Globus pallidus (tissue), 1 donor: ENCODE data around the gene KIFC3.
A peak's percentile ranks its signal among the peaks of the same experiment; 100 is the strongest.
"Not testable (repeated sequence)": the region's sequence is repeated elsewhere in the genome, so short reads cannot be mapped to it uniquely, and the experiment has no call there.

Experiments used
- DNase-seq: peaks from one replicate; pipeline ENCODE4 v3.0.0-alpha.2; 2015; ENCODE audit warnings: low spot score

KIFC3 gene

DNA sequence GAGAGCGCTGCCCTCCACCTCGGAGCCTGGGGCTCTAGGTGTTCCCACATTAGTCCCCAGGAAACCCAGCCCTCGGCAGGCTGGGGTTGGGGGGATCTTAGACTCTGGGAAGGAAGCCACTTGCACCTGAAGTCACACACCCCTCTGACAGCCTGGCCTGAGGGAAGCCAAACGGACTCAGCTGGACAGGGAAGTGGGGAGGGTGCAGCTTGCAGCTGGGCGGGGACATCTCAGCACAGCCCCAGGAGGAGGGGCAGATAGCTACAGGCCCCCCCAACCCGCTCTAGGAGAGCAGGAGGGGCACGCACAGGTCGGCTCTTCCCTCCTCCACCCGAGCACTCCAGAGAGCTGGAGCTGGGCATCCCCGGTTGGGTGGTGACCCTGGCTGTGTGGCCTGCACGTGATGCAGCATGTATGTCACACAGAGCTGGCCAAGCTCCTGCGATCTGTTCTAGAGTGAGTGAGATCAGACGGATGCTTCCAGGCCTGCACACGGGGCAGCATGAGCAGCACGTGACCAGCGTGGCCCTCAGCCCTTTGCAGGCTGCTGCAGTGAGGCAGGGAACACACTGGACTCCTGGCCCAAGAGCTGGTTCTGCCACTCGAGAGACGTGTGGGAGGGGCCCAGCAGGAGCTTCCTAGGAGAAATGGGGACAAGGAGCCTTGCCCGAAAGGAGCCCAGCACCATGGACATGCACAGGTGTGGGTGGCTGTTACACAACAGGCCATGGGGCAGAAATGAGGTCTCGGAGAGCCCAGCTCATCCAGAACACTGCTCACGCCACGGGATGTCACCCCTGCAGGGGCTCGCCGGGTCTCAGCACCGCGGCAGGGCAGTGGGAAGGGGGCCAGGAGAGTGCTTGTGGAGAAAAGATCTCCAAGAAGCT is 15.4 kb downstream of the KIFC3 start:
- DNase-seq, result peak; percentile 72

- no peak for DNase-seq
These were observed 16.4 kb downstream of the KIFC3 start for GRCh38 chr16:57785924-57786323.

DNA sequence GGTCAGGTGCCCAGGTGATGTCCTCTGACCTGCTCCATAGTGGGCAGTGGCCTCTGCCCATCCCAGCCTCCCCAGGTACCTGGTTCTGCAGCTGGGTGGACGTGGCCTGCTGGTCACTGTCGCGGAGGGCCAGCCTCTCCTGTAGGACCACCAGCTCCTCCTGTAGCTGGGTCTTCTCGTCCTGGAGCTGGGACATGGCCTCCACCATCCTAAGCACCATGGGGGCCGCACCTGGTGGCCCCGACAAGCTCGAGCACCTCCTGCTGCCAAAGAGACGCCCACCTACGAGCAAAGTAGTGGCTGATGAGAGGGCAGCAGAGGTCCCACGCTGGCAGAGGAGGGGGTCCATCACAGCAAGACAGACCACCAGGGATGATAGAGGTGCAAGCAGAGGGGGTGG is 16.9 kb downstream of the KIFC3 start:
- no peak for DNase-seq

GRCh38 chr16:57784334-57784733 is 18.0 kb downstream of the KIFC3 start:
- no peak for DNase-seq

GRCh38 chr16:57783883-57784282 is 18.4 kb downstream of the KIFC3 start:
- no peak for DNase-seq

DNA sequence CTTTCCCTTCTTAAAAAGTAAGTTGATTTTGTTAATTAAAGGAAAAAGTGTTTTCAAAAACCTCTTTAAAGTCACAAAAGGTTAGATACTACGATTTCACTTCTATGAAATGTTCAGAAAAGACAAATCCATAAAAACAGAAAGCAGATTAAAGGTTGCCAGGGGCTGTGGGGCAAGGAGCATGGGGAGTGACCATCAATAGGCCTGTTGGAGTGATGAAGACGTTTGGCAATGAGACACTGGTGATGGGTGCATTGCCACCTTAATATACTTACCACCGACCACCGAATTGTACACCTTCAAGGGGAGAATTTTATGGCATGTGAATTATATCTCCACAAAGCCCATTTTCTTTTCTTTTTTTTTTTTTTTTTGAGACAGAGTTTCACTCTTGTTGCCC is 19.2 kb downstream of the KIFC3 start:
- DNase-seq, result no peak

- DNase-seq, result not testable (repeated sequence)
These were observed 19.7 kb downstream of the KIFC3 start for GRCh38 chr16:57782607-57783055.

DNA sequence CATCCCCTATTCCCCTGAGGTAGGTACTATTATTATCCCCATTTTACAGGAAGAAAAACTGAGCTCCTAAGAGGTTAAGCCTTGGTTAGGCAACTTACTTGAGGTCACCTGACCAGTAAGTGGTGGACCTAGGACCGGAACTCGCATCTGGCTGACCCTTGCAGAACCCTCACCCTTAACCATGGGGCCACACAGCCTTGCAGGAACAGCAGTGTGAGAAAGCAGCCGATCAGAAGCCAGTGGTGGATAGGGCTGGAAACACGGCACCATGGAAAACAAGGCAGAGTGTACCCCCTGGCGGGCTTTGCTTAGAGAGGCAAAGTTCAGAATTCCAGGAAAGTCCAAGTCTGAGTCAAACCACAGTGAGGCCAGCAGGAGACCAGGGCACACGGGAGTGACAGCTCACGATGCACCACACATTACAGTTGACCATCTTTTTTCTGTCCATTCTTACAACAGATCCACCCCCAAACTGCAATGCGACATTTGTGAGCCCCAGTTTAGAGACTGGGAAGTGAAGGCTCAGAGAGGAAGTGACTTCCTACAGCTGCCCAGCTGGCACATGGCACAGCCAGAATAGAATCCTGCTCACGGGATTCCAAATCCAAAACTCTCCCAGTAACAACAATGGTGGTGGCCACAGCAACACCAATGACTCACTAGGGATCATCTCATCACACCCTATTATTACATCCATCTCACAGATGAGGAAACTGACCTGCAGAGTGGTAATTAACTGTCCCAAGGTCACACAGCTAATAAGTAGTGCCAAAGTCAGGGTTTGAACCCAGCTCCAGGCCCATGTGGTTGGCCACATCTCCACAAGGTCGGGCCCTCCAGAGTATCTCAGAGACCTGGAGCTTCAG is 20.3 kb downstream of the KIFC3 start:
- no peak for DNase-seq

- DNase-seq, result no peak
These were observed 20.9 kb downstream of the KIFC3 start for GRCh38 chr16:57781349-57781740.

GRCh38 chr16:57779836-57780235 is 22.5 kb downstream of the KIFC3 start:
- not testable (repeated sequence) for DNase-seq

DNA sequence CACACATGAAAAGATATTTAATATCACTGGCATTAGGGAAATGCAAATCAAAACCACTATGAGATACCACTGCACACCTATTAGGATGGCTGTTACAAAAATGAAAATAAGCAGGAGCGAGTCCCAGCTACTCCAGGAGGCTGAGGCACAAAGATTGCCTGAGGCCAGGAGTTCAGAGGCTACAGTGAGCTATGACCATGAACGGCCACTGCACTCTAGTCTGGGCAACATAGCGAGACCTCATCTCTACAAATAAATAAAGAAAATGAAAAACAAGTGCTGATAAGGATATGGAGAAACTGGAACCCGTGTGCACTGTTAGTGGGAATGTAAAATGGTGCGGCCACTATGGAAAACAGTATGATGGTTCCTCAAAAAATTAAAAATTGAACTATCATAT is 23.6 kb downstream of the KIFC3 start:
- no peak for DNase-seq

DNA sequence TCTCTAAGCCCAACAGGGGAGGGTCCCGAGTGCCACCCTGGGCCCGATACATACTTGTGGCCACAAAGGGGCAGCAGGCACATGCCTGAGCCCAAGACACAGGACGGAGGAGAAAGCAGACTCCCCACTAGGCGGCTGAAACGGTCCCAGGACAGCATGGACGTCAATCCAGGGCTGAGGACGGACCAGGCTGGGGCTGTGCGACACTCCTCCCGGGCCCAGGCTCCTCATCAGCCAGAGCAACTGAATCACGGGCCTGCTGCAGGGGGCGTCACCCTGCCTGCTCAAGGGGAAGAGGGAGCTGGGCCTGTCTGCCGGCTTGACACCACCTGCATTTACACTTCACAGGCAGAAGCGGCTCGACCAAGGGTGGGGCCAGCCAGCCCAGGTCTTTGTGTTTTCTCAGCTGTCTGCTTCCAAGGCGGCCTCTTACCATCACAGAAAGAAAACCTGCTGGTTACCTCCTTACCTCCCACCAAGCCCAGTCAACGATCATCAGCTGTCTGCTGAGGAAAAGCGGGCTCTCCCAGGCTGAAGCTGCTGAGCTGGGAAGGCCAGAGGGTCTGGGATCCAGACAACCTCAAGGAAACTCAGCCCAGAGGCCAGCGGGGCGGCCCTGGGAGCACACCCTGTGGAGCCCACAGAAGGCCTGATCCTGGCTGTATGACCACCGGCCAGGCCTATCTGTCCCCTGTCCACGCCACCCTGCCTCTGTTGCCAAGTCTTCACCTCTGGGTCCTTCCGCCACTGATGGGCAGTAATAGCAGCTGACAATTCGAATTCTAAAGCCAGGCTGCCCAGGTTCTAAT is 26.4 kb downstream of the KIFC3 start:
- peak; percentile 72 for DNase-seq

DNA sequence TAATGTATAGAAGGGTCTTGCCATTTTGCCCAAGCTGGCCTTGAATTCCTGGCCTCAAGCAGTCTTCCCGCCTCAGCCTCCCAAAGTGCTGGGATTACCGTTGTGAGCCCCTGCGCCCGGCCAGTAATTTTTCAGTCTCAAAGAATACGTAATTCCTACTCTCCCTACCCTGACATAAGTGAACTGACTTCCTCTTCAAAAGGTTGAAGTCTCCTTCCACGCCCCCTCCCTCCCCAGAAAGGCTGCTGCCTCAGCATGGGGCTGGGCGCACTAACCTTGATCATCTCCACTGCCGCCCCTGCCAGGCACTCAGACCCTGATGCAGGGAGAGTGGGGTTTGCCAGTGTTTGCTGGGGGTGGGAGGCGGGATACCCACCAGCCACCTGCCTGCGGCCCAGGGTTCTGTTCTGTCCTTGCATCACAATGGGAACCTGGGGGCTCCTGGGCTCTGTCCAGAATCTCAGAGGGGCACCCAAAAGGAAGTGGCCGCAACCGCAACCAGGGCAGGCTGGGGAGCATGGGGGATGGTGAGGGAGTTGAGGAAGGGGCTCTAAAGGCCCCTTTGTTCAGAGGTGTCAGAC is 27.5 kb downstream of the KIFC3 start:
- DNase-seq, result no peak

DNA sequence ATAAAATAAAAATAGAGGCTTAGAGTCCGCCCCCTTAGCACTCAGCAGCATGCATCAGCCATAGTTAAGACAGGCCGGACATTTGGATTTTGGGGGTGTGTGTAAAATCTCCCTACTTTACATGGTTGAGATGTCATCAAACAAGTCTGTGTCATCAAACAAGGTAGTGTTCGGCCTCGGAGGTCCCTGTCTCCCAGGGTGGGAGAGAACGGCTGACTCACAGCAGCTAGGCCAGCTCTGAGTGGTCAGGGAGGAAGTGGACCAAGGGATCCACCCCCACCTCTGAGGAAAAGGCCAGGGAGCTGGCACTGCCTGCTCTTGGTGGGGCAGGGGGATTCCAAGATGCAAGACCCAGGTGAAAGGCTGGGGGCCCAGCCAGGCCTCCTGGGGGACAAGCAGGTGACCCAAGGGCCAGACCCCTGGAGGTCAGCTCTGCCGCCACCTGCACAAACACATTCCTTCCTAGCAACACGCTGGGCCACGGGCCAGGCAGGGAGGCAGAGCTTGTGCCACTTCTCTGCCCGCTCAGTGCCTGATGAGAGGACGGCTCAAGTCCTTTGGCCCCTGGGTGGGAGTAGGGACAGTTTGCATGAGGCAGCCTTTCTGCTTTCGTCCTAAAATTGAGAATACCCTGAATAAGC is 28.5 kb downstream of the KIFC3 start:
- no peak for DNase-seq

GRCh38 chr16:57773019-57773418 is 29.3 kb downstream of the KIFC3 start:
- DNase-seq, result no peak

DNA sequence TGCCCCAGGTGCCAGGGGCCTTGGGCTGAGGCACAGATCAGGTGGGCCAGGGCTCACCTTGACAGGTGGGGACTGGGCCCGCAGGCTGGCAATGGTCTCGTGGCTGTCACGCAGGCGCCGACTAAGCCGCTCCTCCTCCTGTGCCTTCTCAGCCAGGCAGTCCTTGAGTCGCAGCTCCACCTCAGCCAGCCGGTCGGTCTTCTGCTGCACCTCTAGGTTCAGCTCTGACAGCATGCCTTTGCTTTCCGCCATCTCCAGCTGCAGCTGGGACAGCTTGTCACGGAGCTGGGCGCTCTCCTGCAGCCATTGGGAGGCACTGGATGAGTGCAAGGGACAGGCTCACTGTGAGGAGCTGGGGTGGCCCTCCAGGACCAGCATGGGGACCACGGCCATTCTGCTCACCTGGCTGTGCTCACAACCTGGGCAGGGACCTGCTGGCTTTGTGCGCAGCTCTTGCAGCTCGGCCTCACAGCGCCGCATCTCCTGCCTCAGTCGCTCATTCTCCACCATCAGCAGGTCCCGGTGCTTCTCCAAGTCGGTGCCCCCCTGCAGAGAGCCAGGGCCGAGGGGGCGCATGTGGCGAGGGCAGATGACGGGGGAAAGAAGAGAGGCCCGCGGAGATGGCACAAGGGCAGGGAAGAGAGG is 31.0 kb downstream of the KIFC3 start:
- DNase-seq, result no peak

GRCh38 chr16:57770361-57770760 is 31.9 kb downstream of the KIFC3 start:
- no peak for DNase-seq

DNA sequence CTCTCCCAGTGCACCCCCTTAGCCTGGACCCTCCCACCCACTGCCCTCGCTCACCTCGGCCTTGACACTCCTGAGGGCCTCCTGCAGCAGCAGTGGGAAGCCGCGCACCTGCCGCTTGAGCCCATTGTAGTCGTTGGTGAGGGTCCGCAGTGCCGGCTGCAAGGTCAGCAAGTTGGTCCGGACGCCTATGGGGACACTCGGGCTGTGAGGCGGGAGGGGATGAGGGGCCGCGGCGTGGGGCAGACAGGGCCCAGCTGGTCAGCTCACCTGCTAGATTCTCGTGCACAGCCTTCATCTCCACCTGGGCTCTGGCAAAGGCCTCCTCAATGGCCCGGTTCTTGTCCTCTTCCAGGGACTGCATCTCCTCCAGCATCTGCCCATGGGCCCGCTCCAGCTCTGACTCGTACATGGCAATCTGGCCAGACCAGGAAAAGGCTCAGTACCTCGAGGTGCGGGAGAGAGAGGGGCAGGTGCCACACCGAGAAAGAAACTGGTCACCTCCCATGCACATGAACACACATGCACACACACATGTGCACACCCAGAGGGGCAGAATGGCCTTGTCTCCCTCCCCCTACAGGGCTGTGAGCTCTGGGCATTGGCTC is 32.6 kb downstream of the KIFC3 start:
- no peak for DNase-seq

DNA sequence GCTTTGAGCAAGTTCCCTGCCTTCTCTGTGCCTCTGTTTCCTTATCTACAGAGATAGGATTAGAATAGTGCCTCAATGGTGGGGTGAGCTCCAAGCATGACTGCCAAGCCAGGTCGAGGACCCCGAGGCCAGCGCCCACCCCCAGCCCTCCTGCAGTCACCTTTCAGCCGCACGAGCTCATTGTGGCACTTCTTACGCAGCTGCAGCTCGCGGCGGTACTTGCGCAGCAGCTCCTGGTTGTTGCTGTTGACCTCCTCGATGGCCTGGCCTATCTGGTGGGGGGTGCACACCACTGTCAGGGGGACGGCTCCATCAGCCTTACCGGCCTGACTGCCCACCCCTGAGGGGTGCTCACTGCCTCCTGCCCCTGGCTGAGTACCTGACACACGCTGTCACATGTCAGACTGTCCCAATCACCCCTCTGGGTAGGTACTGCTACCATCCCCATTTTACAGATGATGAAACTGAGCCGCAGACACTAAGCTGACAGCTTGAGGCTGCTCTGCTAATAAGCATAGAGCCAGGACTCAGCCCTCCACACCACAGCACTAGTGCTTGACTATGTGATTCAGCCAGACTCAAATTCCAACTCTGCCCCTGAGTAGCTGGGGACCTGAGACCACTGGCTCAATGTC is 35.5 kb downstream of the KIFC3 start:
- DNase-seq, result no peak
